Stimulated activated memory B cell treated with anti-CD40 and anti-IgM and Interleukin-4, amounts not matched to agents 10 μg/mL and 1 μg/mL and 100 μg/mL, for 72 hours (primary cell): ENCODE data around the gene ABHD12.
A peak's percentile ranks its signal among the peaks of the same experiment; 100 is the strongest.
"Not testable (repeated sequence)": the region's sequence is repeated elsewhere in the genome, so short reads cannot be mapped to it uniquely, and the experiment has no call there.

ENCODE experiments used
- ATAC-seq: fragments of 150-1000 bp; cut with Tn5 transposase; 2 replicates; pipeline ENCODE4 v1.10.0; 2021
- H3K27ac Mint-ChIP-seq: one replicate; pipeline ENCODE4 v1.8.0; 2022; ENCODE audit warnings: mild to moderate bottlenecking, mixed read lengths
- H3K27me3 Mint-ChIP-seq: one replicate; pipeline ENCODE4 v1.8.0; 2022; ENCODE audit warnings: mixed read lengths
- H3K36me3 Mint-ChIP-seq: one replicate; pipeline ENCODE4 v1.8.0; 2022; ENCODE audit warnings: mixed read lengths
- H3K4me1 Mint-ChIP-seq: one replicate; pipeline ENCODE4 v1.8.0; 2022; ENCODE audit warnings: mixed read lengths
- H3K4me3 Mint-ChIP-seq: one replicate; pipeline ENCODE4 v1.8.0; 2022; ENCODE audit warnings: mild to moderate bottlenecking, moderate library complexity, mixed read lengths
- H3K9me3 Mint-ChIP-seq: one replicate; pipeline ENCODE4 v1.8.0; 2022; ENCODE audit warnings: mixed read lengths

The ABHD12 gene

GRCh38 chr20:25312716-25313115, 77.9 kb downstream of the ABHD12 start:
- H3K36me3 Mint-ChIP-seq = peaks cover 25% of the 10 kb centered on the region
- H3K4me1 Mint-ChIP-seq = peaks cover 67% of the 10 kb centered on the region
- not testable (repeated sequence) for H3K27me3 Mint-ChIP-seq, H3K27ac Mint-ChIP-seq, H3K4me3 Mint-ChIP-seq, H3K9me3 Mint-ChIP-seq, ATAC-seq

GRCh38 chr20:25310921-25311728, 79.5 kb downstream of the ABHD12 start:
- H3K4me1 Mint-ChIP-seq = peaks cover 58% of the 10 kb centered on the region
- ATAC-seq = no peak
- H3K9me3 Mint-ChIP-seq = no peaks in the 10 kb centered on the region
- peak overlapping the region; percentile 92 for H3K27ac Mint-ChIP-seq
- H3K36me3 Mint-ChIP-seq = peaks cover 30% of the 10 kb centered on the region
- no peaks in the 10 kb centered on the region for H3K27me3 Mint-ChIP-seq
- H3K4me3 Mint-ChIP-seq = peak overlapping the region; percentile 68

GRCh38 chr20:25310268-25310920, 80.2 kb downstream of the ABHD12 start:
- H3K27me3 Mint-ChIP-seq = no peaks in the 10 kb centered on the region
- peaks cover 51% of the 10 kb centered on the region for H3K4me1 Mint-ChIP-seq
- ATAC-seq = peak; percentile 95

GRCh38 chr20:25309395-25310267, 81.0 kb downstream of the ABHD12 start:
- peak overlapping the region; percentile 92 for H3K27ac Mint-ChIP-seq
- peaks cover 17% of the 10 kb centered on the region for H3K36me3 Mint-ChIP-seq
- H3K4me1 Mint-ChIP-seq = peaks cover 46% of the 10 kb centered on the region
- H3K4me3 Mint-ChIP-seq = no peak overlapping the region
- no peaks in the 10 kb centered on the region for H3K27me3 Mint-ChIP-seq
- no peaks in the 10 kb centered on the region for H3K9me3 Mint-ChIP-seq
- peak; percentile 77 for ATAC-seq

More at GRCh38 chr20:25310268-25310920, 80.2 kb downstream of the ABHD12 start:
- Mint-ChIP-seq H3K36me3 (peaks cover 24% of the 10 kb centered on the region), H3K4me3 (peak overlapping the region; percentile 68), H3K9me3 (no peaks in the 10 kb centered on the region), H3K27ac (peak overlapping the region; percentile 92)

- ATAC-seq = peak; percentile 56
- Mint-ChIP-seq H3K9me3 (no peaks in the 10 kb centered on the region), H3K4me3 (no peak overlapping the region), H3K4me1 (peaks cover 50% of the 10 kb centered on the region), H3K36me3 (peaks cover 17% of the 10 kb centered on the region), H3K27ac (peak overlapping the region; percentile 92), H3K27me3 (no peaks in the 10 kb centered on the region)
Measured at GRCh38 chr20:25308671-25309394, 81.8 kb downstream of the ABHD12 start.

GRCh38 chr20:25308083-25308491, 82.5 kb downstream of the ABHD12 start:
- no peaks in the 10 kb centered on the region for H3K9me3 Mint-ChIP-seq
- H3K4me3 Mint-ChIP-seq = no peak overlapping the region
- no peaks in the 10 kb centered on the region for H3K27me3 Mint-ChIP-seq
- H3K4me1 Mint-ChIP-seq = peaks cover 50% of the 10 kb centered on the region
- H3K36me3 Mint-ChIP-seq = peaks cover 21% of the 10 kb centered on the region
- ATAC-seq = peak; percentile 46
- peak overlapping the region; percentile 92 for H3K27ac Mint-ChIP-seq

GRCh38 chr20:25306991-25307903, 83.4 kb downstream of the ABHD12 start:
- H3K27ac Mint-ChIP-seq = no peak overlapping the region
- ATAC-seq = no peak
- H3K36me3 Mint-ChIP-seq = peaks cover 23% of the 10 kb centered on the region
- no peaks in the 10 kb centered on the region for H3K9me3 Mint-ChIP-seq
- H3K27me3 Mint-ChIP-seq = no peaks in the 10 kb centered on the region
- peaks cover 49% of the 10 kb centered on the region for H3K4me1 Mint-ChIP-seq
- H3K4me3 Mint-ChIP-seq = no peak overlapping the region

GRCh38 chr20:25304025-25304549, 86.5 kb downstream of the ABHD12 start:
- H3K27ac Mint-ChIP-seq = peak overlapping the region; percentile 27
- no peaks in the 10 kb centered on the region for H3K9me3 Mint-ChIP-seq
- no peaks in the 10 kb centered on the region for H3K27me3 Mint-ChIP-seq
- H3K4me3 Mint-ChIP-seq = no peak overlapping the region
- H3K36me3 Mint-ChIP-seq = peaks cover 24% of the 10 kb centered on the region
- no peak for ATAC-seq
- H3K4me1 Mint-ChIP-seq = peaks cover 17% of the 10 kb centered on the region

- Mint-ChIP-seq H3K9me3 (no peaks in the 10 kb centered on the region), H3K36me3 (peaks cover 30% of the 10 kb centered on the region), H3K27me3 (no peaks in the 10 kb centered on the region), H3K4me1 (peaks cover 11% of the 10 kb centered on the region), H3K27ac (no peak overlapping the region), H3K4me3 (no peak overlapping the region)
- no peak for ATAC-seq
Measured at GRCh38 chr20:25303292-25304024, 87.2 kb downstream of the ABHD12 start.

- H3K27me3 Mint-ChIP-seq = no peaks in the 10 kb centered on the region
- H3K36me3 Mint-ChIP-seq = peaks cover 32% of the 10 kb centered on the region
- no peak overlapping the region for H3K4me3 Mint-ChIP-seq
- peaks cover 10% of the 10 kb centered on the region for H3K4me1 Mint-ChIP-seq
- no peak for ATAC-seq
- no peaks in the 10 kb centered on the region for H3K9me3 Mint-ChIP-seq
- no peak overlapping the region for H3K27ac Mint-ChIP-seq
Measured at GRCh38 chr20:25302596-25302995, 88.0 kb downstream of the ABHD12 start.

- peaks cover 21% of the 10 kb centered on the region for H3K4me1 Mint-ChIP-seq
- H3K27ac Mint-ChIP-seq = no peak overlapping the region
- no peak for ATAC-seq
- no peaks in the 10 kb centered on the region for H3K9me3 Mint-ChIP-seq
- no peak overlapping the region for H3K4me3 Mint-ChIP-seq
- peaks cover 22% of the 10 kb centered on the region for H3K36me3 Mint-ChIP-seq
- H3K27me3 Mint-ChIP-seq = no peaks in the 10 kb centered on the region
Measured at GRCh38 chr20:25301357-25301920, 89.2 kb downstream of the ABHD12 start.

GRCh38 chr20:25300496-25301170, 90.0 kb downstream of the ABHD12 start:
- no peak for ATAC-seq
- H3K27ac Mint-ChIP-seq = peak overlapping the region; percentile 27
- H3K36me3 Mint-ChIP-seq = peaks cover 20% of the 10 kb centered on the region
- peaks cover 22% of the 10 kb centered on the region for H3K4me1 Mint-ChIP-seq
- no peaks in the 10 kb centered on the region for H3K27me3 Mint-ChIP-seq
- H3K9me3 Mint-ChIP-seq = no peaks in the 10 kb centered on the region
- H3K4me3 Mint-ChIP-seq = no peak overlapping the region
